Colonic mucosa (tissue), 4 donors: ENCODE measurements around the gene COG1. TPM values are rescaled to one million over a fixed set of nuclear protein-coding genes. Genes with fewer than 3 reads are reported as not detected.
A peak's percentile ranks its signal among the peaks of the same experiment; 100 is the strongest.

Experiments used
- DNase-seq: peaks from one replicate; pipeline ENCODE4 v3.0.0-alpha.2; 2020
- H3K27ac ChIP-seq: fragments of 200-600 bp; one replicate; pipeline ENCODE4 v1.8.0; 2021
- H3K27me3 ChIP-seq: fragments of 200-600 bp; one replicate; pipeline ENCODE4 v1.8.0; 2021
- H3K36me3 ChIP-seq: fragments of 200-600 bp; one replicate; pipeline ENCODE4 v1.8.0; 2021
- H3K4me1 ChIP-seq: fragments of 200-600 bp; one replicate; pipeline ENCODE4 v1.8.0; 2021; ENCODE audit warnings: mild to moderate bottlenecking
- H3K4me3 ChIP-seq: fragments of 200-600 bp; one replicate; pipeline ENCODE4 v1.8.0; 2021
- H3K9ac ChIP-seq, 2 donors: one replicate each; pipeline ENCODE4 v1.7.0; 2013; ENCODE audit warnings: control low read depth in 2 of 2, low read depth in 2 of 2, low read length in 2 of 2
- H3K9me3 ChIP-seq: fragments of 200-600 bp; one replicate; pipeline ENCODE4 v1.8.0; 2021
- CTCF ChIP-seq: fragments of 200-600 bp; IDR thresholded peaks from one replicate; pipeline ENCODE4 v1.8.0; 2022; ENCODE audit warnings: antibody characterized with exemption, mild to moderate bottlenecking
- intact Hi-C: fragments of 100-400 bp; cut with DNase I; formaldehyde crosslinking; loops from one replicate; pipeline ENCODE4 v1.14.1; 2022
- total RNA-seq, 2 donors: library from RNA; stranded (reverse); fragmentation: NEBNext Ultra II Directional in 1 of 2; extraction: Animal tissue kit (Norgen Biotek cat#: 25700) in 1 of 2; gene quantifications; one replicate each; pipeline ENCODE4 v1.2.1, GENCODE V29; 2021
- donor health status: healthy.
- donor health status: DM: no; HTN: no; CAD: no.
- donor health status: DM: no; HTN: no; CAD: no.

The COG1 gene
- total RNA-seq, 2 donors from 2014 or later, result 41.0 to 41.2 TPM

- Histone ChIP-seq H3K9ac (no peak overlapping the region), H3K9me3 (no peaks in the 10 kb centered on the region), H3K4me1 (no peaks in the 10 kb centered on the region), H3K27me3 (no peaks in the 10 kb centered on the region), H3K36me3 (no peaks in the 10 kb centered on the region), H3K4me3 (no peak overlapping the region), H3K27ac (no peak overlapping the region)
- intact Hi-C loops, result loop anchor here (5.0 to 10.0 kb wide), 3 partner anchors 202 to 622 kb away; no protein-coding TSS in a partner anchor
- no peak for DNase-seq
- no peak for TF ChIP-seq CTCF
Observed at GRCh38 chr17:73186283-73187050, 6.4 kb upstream of the COG1 start.

- Histone ChIP-seq H3K27me3 (no peaks in the 10 kb centered on the region), H3K9ac (no peak overlapping the region), H3K4me1 (peaks cover 4% of the 10 kb centered on the region), H3K4me3 (no peak overlapping the region), H3K27ac (no peak overlapping the region), H3K36me3 (no peaks in the 10 kb centered on the region), H3K9me3 (no peaks in the 10 kb centered on the region)
- peak; percentile 49 for DNase-seq
- intact Hi-C loops, result loop anchor here (5.0 to 10.0 kb wide), 3 partner anchors 202 to 622 kb away; no protein-coding TSS in a partner anchor
- TF ChIP-seq CTCF, result no peak
Observed at GRCh38 chr17:73187203-73187769, 5.6 kb upstream of the COG1 start.

GRCh38 chr17:73188011-73188410, 4.8 kb upstream of the COG1 start:
- Histone ChIP-seq H3K4me1 (peaks cover 4% of the 10 kb centered on the region), H3K9ac (no peak overlapping the region), H3K4me3 (no peak overlapping the region), H3K27me3 (no peaks in the 10 kb centered on the region), H3K36me3 (no peaks in the 10 kb centered on the region), H3K27ac (no peak overlapping the region), H3K9me3 (no peaks in the 10 kb centered on the region)
- DNase-seq, result no peak
- intact Hi-C loops, result loop anchor here (5.0 to 10.0 kb wide), 3 partner anchors 203 to 623 kb away; no protein-coding TSS in a partner anchor
- TF ChIP-seq CTCF, result no peak

- peaks cover 4% of the 10 kb centered on the region for H3K4me1 ChIP-seq
- intact Hi-C loops, result loop anchor here (5.0 to 10.0 kb wide), 3 partner anchors 205 to 625 kb away; no protein-coding TSS in a partner anchor
- no peak for DNase-seq
- H3K4me3 ChIP-seq, result no peak overlapping the region
- H3K27ac ChIP-seq, result no peak overlapping the region
- H3K9ac ChIP-seq, result no peak overlapping the region
- peak; percentile 53 for TF ChIP-seq CTCF
- no peaks in the 10 kb centered on the region for H3K9me3 ChIP-seq
- H3K36me3 ChIP-seq, result no peaks in the 10 kb centered on the region
- H3K27me3 ChIP-seq, result no peaks in the 10 kb centered on the region
Observed at GRCh38 chr17:73189417-73190099, 3.3 kb upstream of the COG1 start.

- H3K27ac ChIP-seq, result peak overlapping the region; percentile 92
- peak overlapping the region; percentile 97 for H3K4me3 ChIP-seq
- intact Hi-C loops, result no loop called here
Observed at GRCh38 chr17:73191443-73192205, 1.2 kb upstream of the COG1 start.

More at GRCh38 chr17:73191443-73192205, 1.2 kb upstream of the COG1 start:
- TF ChIP-seq CTCF, result peak; percentile 79
- DNase-seq, result peak; percentile 84
- peaks cover 4% of the 10 kb centered on the region for H3K4me1 ChIP-seq
- H3K36me3 ChIP-seq, result no peaks in the 10 kb centered on the region
- no peaks in the 10 kb centered on the region for H3K27me3 ChIP-seq
- H3K9ac ChIP-seq, result peak overlapping the region; percentile 50 to 79
- no peaks in the 10 kb centered on the region for H3K9me3 ChIP-seq
